ENCODE results near the gene TMOD2.

TMOD2 gene

DNA sequence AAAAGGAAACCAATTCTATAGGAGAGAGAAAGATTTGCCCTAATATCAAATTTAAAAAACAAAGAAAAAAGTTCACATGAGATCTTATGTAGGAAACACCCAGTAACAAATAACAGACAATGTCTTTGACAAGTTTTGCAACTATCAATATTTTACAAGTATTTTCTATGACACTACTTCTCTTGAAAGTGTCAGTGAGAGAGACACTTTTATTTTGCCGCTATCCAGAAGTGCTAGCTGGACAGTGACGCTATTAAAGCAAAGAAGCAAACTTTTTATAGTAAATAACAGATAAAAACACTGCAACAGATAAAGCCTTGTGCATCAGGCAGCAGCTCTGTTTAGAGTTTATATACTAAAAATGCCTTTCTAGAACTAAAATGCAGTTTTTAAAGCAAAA, 27.2 kb upstream of the TMOD2 start:
- TF ChIP-seq, protein P1, sequence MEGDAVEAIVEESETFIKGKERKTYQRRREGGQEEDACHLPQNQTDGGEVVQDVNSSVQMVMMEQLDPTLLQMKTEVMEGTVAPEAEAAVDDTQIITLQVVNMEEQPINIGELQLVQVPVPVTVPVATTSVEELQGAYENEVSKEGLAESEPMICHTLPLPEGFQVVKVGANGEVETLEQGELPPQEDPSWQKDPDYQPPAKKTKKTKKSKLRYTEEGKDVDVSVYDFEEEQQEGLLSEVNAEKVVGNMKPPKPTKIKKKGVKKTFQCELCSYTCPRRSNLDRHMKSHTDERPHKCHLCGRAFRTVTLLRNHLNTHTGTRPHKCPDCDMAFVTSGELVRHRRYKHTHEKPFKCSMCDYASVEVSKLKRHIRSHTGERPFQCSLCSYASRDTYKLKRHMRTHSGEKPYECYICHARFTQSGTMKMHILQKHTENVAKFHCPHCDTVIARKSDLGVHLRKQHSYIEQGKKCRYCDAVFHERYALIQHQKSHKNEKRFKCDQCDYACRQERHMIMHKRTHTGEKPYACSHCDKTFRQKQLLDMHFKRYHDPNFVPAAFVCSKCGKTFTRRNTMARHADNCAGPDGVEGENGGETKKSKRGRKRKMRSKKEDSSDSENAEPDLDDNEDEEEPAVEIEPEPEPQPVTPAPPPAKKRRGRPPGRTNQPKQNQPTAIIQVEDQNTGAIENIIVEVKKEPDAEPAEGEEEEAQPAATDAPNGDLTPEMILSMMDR (IDR thresholded peaks at IDR 0.05; ENCODE audit: control insufficient read depth, extremely low read depth, insufficient read depth), result no peak
- no peak for DNase-seq (ENCODE audit: low read depth)
- H3K4me3 ChIP-seq (ENCODE audit: low read depth, low read length), result no peak overlapping the region

DNA sequence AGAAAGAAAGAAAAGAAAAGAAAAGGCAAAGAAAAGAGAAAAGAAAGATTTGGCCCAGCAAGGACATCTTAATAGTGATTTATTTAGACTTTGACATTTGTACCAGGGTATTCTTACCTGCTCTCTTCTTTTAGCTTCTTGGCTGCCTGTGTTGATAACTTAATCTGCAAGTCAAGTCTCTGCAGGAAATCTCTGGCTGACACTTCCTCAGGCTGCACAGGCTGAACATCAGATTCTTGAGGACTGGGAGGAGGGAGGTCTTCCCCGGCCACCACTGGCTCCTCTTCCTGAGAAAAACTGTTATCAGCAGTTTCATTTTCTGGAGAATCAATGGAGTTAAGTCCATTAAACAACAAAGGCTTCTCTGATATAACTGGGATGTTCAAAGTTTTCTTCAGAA, 26.7 kb upstream of the TMOD2 start:
- no peak for DNase-seq (ENCODE audit: low read depth)
- TF ChIP-seq, protein P1 (IDR thresholded peaks at IDR 0.05; ENCODE audit: control insufficient read depth, extremely low read depth, insufficient read depth), result no peak
- H3K4me3 ChIP-seq (ENCODE audit: low read depth, low read length), result no peak overlapping the region

GRCh38 chr15:51726302-51727073, 24.9 kb upstream of the TMOD2 start:
- DNase-seq (ENCODE audit: low read depth), result peak; percentile 38
- TF ChIP-seq, protein P1 (IDR thresholded peaks at IDR 0.05; ENCODE audit: control insufficient read depth, extremely low read depth, insufficient read depth), result no peak
- H3K4me3 ChIP-seq (ENCODE audit: low read depth, low read length), result no peak overlapping the region

DNA sequence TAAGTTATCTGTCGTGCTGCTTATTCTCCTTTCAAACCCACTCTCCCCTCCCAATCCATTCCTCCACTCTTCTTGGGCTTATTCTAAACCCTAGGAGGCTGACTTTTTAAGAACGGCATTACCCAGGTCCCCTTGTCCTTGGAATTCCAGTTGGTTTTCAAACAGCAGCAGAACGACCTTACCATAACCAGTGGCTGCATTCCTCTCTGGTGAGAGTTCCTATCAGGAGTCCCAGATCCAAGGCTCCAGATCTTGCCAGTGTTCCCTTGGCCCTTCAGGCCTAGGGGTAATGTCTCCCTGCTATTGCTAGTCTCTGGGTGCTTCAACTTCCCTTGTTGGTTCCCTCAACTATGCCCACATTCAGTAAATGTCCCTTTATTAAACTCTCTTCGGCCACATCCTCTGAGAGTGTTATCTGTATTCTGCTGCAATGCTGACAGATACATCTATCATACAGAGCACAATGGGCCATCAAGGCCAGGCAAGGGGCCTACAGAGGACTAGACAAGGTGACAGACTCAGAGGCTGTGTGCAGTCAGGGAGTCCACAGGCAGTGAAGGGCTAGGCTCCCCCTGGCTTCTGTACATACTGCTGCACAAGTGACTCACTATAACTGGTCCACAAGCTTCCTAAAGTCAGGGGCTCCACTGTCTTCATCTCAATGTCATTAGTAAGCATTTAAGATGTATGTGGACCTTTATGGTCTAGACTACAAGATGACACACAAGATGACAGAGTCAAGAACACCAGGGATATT, 24.1 kb upstream of the TMOD2 start:
- no peak overlapping the region for H3K4me3 ChIP-seq (ENCODE audit: low read depth, low read length)
- no peak for DNase-seq (ENCODE audit: low read depth)
- TF ChIP-seq, protein P1 (IDR thresholded peaks at IDR 0.05; ENCODE audit: control insufficient read depth, extremely low read depth, insufficient read depth), result no peak

- TF ChIP-seq, protein P1 (IDR thresholded peaks at IDR 0.05; ENCODE audit: control insufficient read depth, extremely low read depth, insufficient read depth), result no peak
- no peak for DNase-seq (ENCODE audit: low read depth)
- H3K4me3 ChIP-seq (ENCODE audit: low read depth, low read length), result no peak overlapping the region; the same call in 1 of the 2 replicates
Observed at GRCh38 chr15:51731549-51732267, 19.7 kb upstream of the TMOD2 start.

DNA sequence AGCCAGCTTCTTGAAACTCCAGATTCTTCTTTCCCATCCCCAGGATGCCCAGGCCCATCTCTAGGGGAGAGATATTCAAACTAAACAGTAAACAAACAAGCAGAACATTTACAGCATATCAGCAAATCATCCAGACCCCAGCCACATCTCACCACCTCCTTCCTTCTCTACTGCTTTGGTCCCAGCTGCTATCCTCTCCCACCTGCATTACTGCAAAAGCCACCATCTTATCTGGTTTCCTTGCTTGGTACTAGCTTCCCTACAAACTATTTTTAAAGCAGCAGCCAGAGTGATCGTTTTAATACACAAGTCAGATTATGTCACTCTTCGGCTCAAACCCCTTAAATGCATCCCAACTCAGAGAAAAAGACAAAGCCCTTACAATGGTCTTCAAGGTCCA, 18.8 kb upstream of the TMOD2 start:
- no peak for DNase-seq (ENCODE audit: low read depth)
- TF ChIP-seq, protein P1 (IDR thresholded peaks at IDR 0.05; ENCODE audit: control insufficient read depth, extremely low read depth, insufficient read depth), result no peak
- H3K4me3 ChIP-seq (ENCODE audit: low read depth, low read length), result no peak overlapping the region

All from LNCaP clone FGC (cell line).